Naive thymus-derived CD4-positive, alpha-beta T cell (primary cell): Measurements from ENCODE around the gene RNU1-4. TPM values are rescaled to one million over a fixed set of nuclear protein-coding genes. Genes with fewer than 3 reads are reported as not detected.
"Not testable (repeated sequence)": the region's sequence is repeated elsewhere in the genome, so short reads cannot be mapped to it uniquely, and the experiment has no call there.

Experiments
- ATAC-seq: fragments of 150-1000 bp; cut with Tn5 transposase; 2 replicates; pipeline ENCODE4 v1.10.0; 2021; ENCODE audit warnings: mild to moderate bottlenecking, moderate library complexity
- CTCF ChIA-PET: fragments of 350-600 bp; sonication (Branson Sonifier 250); formaldehyde crosslinking; loops from one replicate; lab custom pipeline; 2021; ENCODE audit warnings: antibody characterized with exemption; lab: Charles Lee
- POLR2A ChIA-PET: fragments of 350-600 bp; sonication (Branson Sonifier 250); formaldehyde crosslinking; loops from one replicate; lab custom pipeline; 2021; ENCODE audit warnings: antibody characterized with exemption, inconsistent platforms; lab: Charles Lee
- DNase-seq, 9 donors: peaks; one replicate each; pipeline versions ENCODE4 v3.0.0 to v3.0.0-alpha.2; 2020 to 2022; ENCODE audit warnings: mixed read lengths in 1 of 9
- H3K27ac ChIP-seq: one replicate; pipeline ENCODE4 v1.7.0; 2013; ENCODE audit warnings: mild to moderate bottlenecking, low read depth, low read length, moderate library complexity
- H3K27me3 ChIP-seq, 2 donors: one replicate each; pipeline ENCODE4 v1.7.0; 2013; ENCODE audit warnings: low read length in 2 of 2, mild to moderate bottlenecking in 2 of 2, moderate library complexity in 2 of 2; ENCODE audit not compliant: control insufficient read depth in 2 of 2, insufficient read depth in 2 of 2
- H3K36me3 ChIP-seq, 3 experiments: 1 replicate in 2 of 3; 2 replicates in 1 of 3; pipeline ENCODE4 v1.7.0; 2013; ENCODE audit warnings: low read length in 3 of 3, mild to moderate bottlenecking in 3 of 3, moderate library complexity in 1 of 3; ENCODE audit not compliant: insufficient read depth in 3 of 3, control insufficient read depth in 2 of 3
- H3K4me1 ChIP-seq, 2 donors: one replicate each; pipeline ENCODE4 v1.7.0; 2013; ENCODE audit warnings: low read length in 2 of 2, mild to moderate bottlenecking in 2 of 2, moderate library complexity in 1 of 2; ENCODE audit not compliant: control insufficient read depth in 2 of 2, insufficient read depth in 2 of 2
- H3K4me3 ChIP-seq: 2 replicates; pipeline ENCODE4 v1.7.0; 2013; ENCODE audit warnings: mild to moderate bottlenecking, low read length
- H3K9me3 ChIP-seq, 3 experiments: 1 replicate in 2 of 3; 2 replicates in 1 of 3; pipeline ENCODE4 v1.7.0; 2013; ENCODE audit warnings: low read length in 3 of 3; ENCODE audit not compliant: control insufficient read depth in 2 of 3
- H3K27ac Mint-ChIP-seq, 9 donors: one replicate each; pipeline ENCODE4 v1.8.0; 2020 to 2022; ENCODE audit warnings: mixed read lengths in 9 of 9, mild to moderate bottlenecking in 8 of 9, moderate library complexity in 5 of 9, inconsistent platforms in 2 of 9
- H3K27me3 Mint-ChIP-seq, 5 donors: one replicate each; pipeline ENCODE4 v1.8.0; 2021 to 2022; ENCODE audit warnings: mixed read lengths in 5 of 5, mild to moderate bottlenecking in 1 of 5
- H3K36me3 Mint-ChIP-seq, 5 donors: one replicate each; pipeline ENCODE4 v1.8.0; 2020 to 2022; ENCODE audit warnings: mixed read lengths in 5 of 5, mild to moderate bottlenecking in 3 of 5, inconsistent platforms in 1 of 5
- H3K4me1 Mint-ChIP-seq, 7 donors: one replicate each; pipeline ENCODE4 v1.8.0; 2020 to 2022; ENCODE audit warnings: mixed read lengths in 7 of 7, mild to moderate bottlenecking in 3 of 7, inconsistent platforms in 1 of 7
- H3K4me3 Mint-ChIP-seq, 10 donors: one replicate each; pipeline ENCODE4 v1.8.0; 2020 to 2022; ENCODE audit warnings: mild to moderate bottlenecking in 10 of 10, mixed read lengths in 10 of 10, moderate library complexity in 6 of 10, inconsistent platforms in 2 of 10
- H3K9me3 Mint-ChIP-seq, 11 donors: one replicate each; pipeline ENCODE4 v1.8.0; 2020 to 2022; ENCODE audit warnings: mixed read lengths in 11 of 11, mild to moderate bottlenecking in 4 of 11, inconsistent platforms in 1 of 11, moderate library complexity in 1 of 11
- intact Hi-C, 2 donors: fragments of 100-400 bp; cut with micrococcal nuclease; formaldehyde crosslinking; loops; one replicate each; pipeline ENCODE4 v1.15.1; 2023
- polyA plus RNA-seq, 2 donors: library from polyadenylated mRNA; unstranded; fragments of 300-500 nt; fragmentation: Illumina TruSeq; gene quantifications; one replicate each; pipeline ENCODE4 v1.2.3, GENCODE V29; 2021
- total RNA-seq, 6 experiments: library from RNA in 5 of 6; stranded (reverse) in 5 of 6; gene quantifications; 1 replicate in 5 of 6; 2 replicates in 1 of 6; pipeline ENCODE4 v1.2.3 and lab custom pipeline; 2021 to 2026

RNU1-4 gene
- total and polyA plus RNA-seq, 7 experiments from 2014 or later = 2,341 to 4,458 (median 3,337) TPM; not detected in 2

- H3K9me3 Mint-ChIP-seq, CTCF ChIA-PET, H3K27ac ChIP-seq, H3K4me1 ChIP-seq, H3K27ac Mint-ChIP-seq, H3K36me3 ChIP-seq, POLR2A ChIA-PET, H3K27me3 ChIP-seq, intact Hi-C loops, H3K4me1 Mint-ChIP-seq, DNase-seq, H3K36me3 Mint-ChIP-seq, H3K4me3 Mint-ChIP-seq, H3K4me3 ChIP-seq, ATAC-seq, H3K9me3 ChIP-seq: not testable (repeated sequence)
- H3K27me3 Mint-ChIP-seq = peaks cover 2 to 13% (median 9%) of the 10 kb centered on the region in 5 donors
Observed at GRCh38 chr1:16770139-16770759, 29.9 kb downstream of the RNU1-4 start.

DNA sequence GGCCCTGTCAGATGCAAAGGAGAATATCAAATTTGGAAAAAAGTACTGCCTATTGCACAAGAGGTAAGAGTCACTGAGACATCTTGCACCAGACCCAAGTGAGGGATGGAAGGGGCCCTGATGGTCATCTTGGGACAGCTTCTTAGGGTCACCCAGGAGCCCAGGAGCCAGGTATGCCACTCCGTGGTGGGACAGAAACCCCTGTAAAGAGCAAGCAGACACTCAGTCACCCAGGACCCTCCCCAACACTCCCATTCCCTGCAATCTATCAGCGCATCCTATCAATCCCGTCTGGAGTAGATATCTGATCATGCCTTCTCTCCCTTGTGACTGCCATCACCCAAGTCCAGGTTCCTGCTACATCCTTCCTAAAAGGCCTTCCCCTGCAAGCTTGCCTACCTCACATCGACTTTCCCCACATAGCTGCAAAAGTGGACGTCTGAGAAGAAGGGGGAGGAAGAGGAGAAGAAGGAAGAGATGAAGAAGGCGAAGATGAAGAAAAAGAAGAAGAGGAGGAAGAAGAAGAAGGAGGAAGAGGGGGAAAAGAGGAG is 30.7 kb downstream of the RNU1-4 start:
- intact Hi-C loops, DNase-seq, H3K36me3 ChIP-seq, H3K27ac Mint-ChIP-seq, H3K27me3 ChIP-seq, H3K4me1 Mint-ChIP-seq, H3K4me3 ChIP-seq, H3K4me3 Mint-ChIP-seq, H3K9me3 ChIP-seq, H3K4me1 ChIP-seq, H3K27ac ChIP-seq, H3K9me3 Mint-ChIP-seq, H3K36me3 Mint-ChIP-seq, ATAC-seq, POLR2A ChIA-PET, CTCF ChIA-PET: not testable (repeated sequence)
- peaks cover 0 to 12% (median 7%) of the 10 kb centered on the region in 5 donors for H3K27me3 Mint-ChIP-seq

DNA sequence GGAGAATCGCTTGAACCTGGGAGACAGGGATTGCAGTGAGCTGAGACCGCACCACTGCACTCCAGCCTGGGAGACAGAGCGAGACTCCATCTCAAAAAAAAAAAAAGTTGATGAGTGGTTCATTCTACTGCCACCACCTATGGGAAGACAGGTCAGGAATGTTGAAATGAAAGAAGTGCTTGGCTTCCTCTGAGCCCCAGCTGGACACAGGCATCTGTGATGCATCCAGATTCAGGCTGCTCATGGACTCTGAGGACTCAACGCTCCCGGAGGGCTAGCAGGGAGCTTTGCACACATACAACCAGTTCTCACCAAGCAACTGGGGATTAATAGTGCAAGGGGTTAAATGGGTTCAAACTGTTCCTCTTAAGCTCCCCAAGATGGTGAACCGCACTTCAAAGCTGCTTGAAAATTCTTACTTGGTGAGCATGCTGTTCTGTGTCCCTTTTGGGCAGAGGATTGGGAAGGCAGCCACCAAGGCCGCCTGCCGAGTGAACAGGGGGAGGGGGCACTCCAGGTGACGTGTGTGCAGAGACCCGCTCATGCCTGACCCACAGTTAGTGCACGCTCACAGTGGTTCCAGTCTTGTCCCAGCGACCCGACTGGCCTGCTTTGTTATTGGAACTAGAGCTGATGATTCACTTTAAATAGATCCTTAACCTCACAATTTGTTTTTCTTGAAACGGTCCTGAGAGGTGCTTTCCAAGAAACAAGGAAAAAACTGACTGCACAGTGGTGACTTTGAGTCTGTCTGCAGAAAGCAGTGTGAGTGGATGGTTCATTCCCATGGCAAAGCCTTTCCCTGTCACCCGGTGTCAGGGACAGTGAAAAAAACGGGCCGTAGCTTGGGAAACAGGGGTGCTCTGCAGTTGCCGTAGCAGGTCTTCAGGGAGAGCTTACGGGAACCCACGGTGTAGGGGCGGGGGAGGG is 32.2 kb downstream of the RNU1-4 start:
- H3K4me3 ChIP-seq, H3K4me1 Mint-ChIP-seq, H3K4me1 ChIP-seq, H3K36me3 ChIP-seq, H3K27me3 ChIP-seq, H3K36me3 Mint-ChIP-seq, DNase-seq, H3K9me3 Mint-ChIP-seq, H3K4me3 Mint-ChIP-seq, H3K27ac ChIP-seq, H3K9me3 ChIP-seq, intact Hi-C loops, H3K27ac Mint-ChIP-seq, ATAC-seq, CTCF ChIA-PET, POLR2A ChIA-PET: not testable (repeated sequence)
- H3K27me3 Mint-ChIP-seq = peaks cover 0 to 13% (median 4%) of the 10 kb centered on the region in 5 donors

- H3K4me3 ChIP-seq, H3K36me3 Mint-ChIP-seq, intact Hi-C loops, H3K27ac Mint-ChIP-seq, H3K4me1 Mint-ChIP-seq, H3K4me3 Mint-ChIP-seq, H3K9me3 ChIP-seq, POLR2A ChIA-PET, H3K27me3 ChIP-seq, CTCF ChIA-PET, H3K27ac ChIP-seq, H3K9me3 Mint-ChIP-seq, ATAC-seq, DNase-seq, H3K4me1 ChIP-seq, H3K36me3 ChIP-seq: not testable (repeated sequence)
- H3K27me3 Mint-ChIP-seq = peaks cover 0 to 18% (median 4%) of the 10 kb centered on the region in 5 donors
Observed at GRCh38 chr1:16773205-16773596, 32.9 kb downstream of the RNU1-4 start.

- H3K27ac ChIP-seq, H3K9me3 Mint-ChIP-seq, POLR2A ChIA-PET, H3K27me3 ChIP-seq, H3K4me3 Mint-ChIP-seq, H3K36me3 ChIP-seq, H3K9me3 ChIP-seq, DNase-seq, CTCF ChIA-PET, H3K27ac Mint-ChIP-seq, ATAC-seq, intact Hi-C loops, H3K4me3 ChIP-seq, H3K4me1 Mint-ChIP-seq, H3K36me3 Mint-ChIP-seq, H3K4me1 ChIP-seq: not testable (repeated sequence)
- peaks cover 0 to 18% (median 4%) of the 10 kb centered on the region in 5 donors for H3K27me3 Mint-ChIP-seq
Observed at GRCh38 chr1:16773723-16774122, 33.4 kb downstream of the RNU1-4 start.

GRCh38 chr1:16774773-16775172 is 34.5 kb downstream of the RNU1-4 start:
- H3K27me3 ChIP-seq = not testable (repeated sequence)

More at GRCh38 chr1:16774773-16775172, 34.5 kb downstream of the RNU1-4 start:
- H3K4me3 Mint-ChIP-seq, H3K36me3 Mint-ChIP-seq, H3K36me3 ChIP-seq, H3K27ac ChIP-seq, H3K4me1 ChIP-seq, CTCF ChIA-PET, H3K4me3 ChIP-seq, DNase-seq, H3K27ac Mint-ChIP-seq, H3K4me1 Mint-ChIP-seq, intact Hi-C loops, H3K9me3 Mint-ChIP-seq, ATAC-seq, POLR2A ChIA-PET, H3K9me3 ChIP-seq: not testable (repeated sequence)
- peaks cover 0 to 18% (median 4%) of the 10 kb centered on the region in 5 donors for H3K27me3 Mint-ChIP-seq
